Brain microvascular endothelial cell (primary cell): Measurements from ENCODE around the gene MRPS16.

Experiments used
- DNase-seq: peaks from one replicate; pipeline ENCODE4 v3.0.0-alpha.2; 2020
- H3K27ac ChIP-seq: fragments of 250-450 bp; sonication (Bioruptor Pico); 2 replicates; pipeline ENCODE4 v1.5.1; 2020; ENCODE audit warnings: mild to moderate bottlenecking, moderate library complexity
- H3K27me3 ChIP-seq: fragments of 250-450 bp; sonication (Bioruptor Pico); replicated peaks from 2 replicates; pipeline ENCODE4 v1.5.1; 2020; ENCODE audit warnings: mild to moderate bottlenecking
- H3K36me3 ChIP-seq: fragments of 250-450 bp; sonication (Bioruptor Pico); replicated peaks from 2 replicates; pipeline ENCODE4 v1.5.1; 2020; ENCODE audit warnings: mild to moderate bottlenecking
- H3K4me3 ChIP-seq: 2 replicates; pipeline ENCODE4 v1.5.1; 2011; ENCODE audit warnings: low read depth, mild to moderate bottlenecking, control low read depth, low read length, moderate library complexity
- CTCF ChIP-seq: IDR thresholded peaks from 2 replicates; pipeline ENCODE4 v1.5.1; 2011; ENCODE audit warnings: low read depth, mild to moderate bottlenecking, moderate library complexity, low read length, control low read depth, inconsistent platforms; ENCODE audit errors: missing control alignments
- in situ Hi-C: cut with HindIII; loops from 2 replicates; pipeline ENCODE4 v1.10.0; 2017; ENCODE audit warnings: low sequenced_read_pairs, low pct_ligation_motif_present

The MRPS16 gene

GRCh38 chr10:73253225-73253555, 746 bp upstream of the MRPS16 start:
- DNase-seq, result no peak
- in situ Hi-C loops, result no loop called here
- H3K27me3 ChIP-seq, result no peaks in the 10 kb centered on the region
- TF ChIP-seq CTCF, result no peak
- H3K4me3 ChIP-seq, result peak overlapping the region; percentile 98
- peak overlapping the region; percentile 95 for H3K27ac ChIP-seq
- H3K36me3 ChIP-seq, result no peaks in the 10 kb centered on the region

GRCh38 chr10:73251683-73252444, 580 bp downstream of the MRPS16 start:
- no peaks in the 10 kb centered on the region for H3K36me3 ChIP-seq
- H3K4me3 ChIP-seq, result peak overlapping the region; percentile 98
- in situ Hi-C loops, result no loop called here
- no peaks in the 10 kb centered on the region for H3K27me3 ChIP-seq
- no peak for DNase-seq
- H3K27ac ChIP-seq, result peak overlapping the region; percentile 95
- no peak for TF ChIP-seq CTCF

GRCh38 chr10:73248259-73248724, 4.2 kb downstream of the MRPS16 start:
- no peak for TF ChIP-seq CTCF
- no peak overlapping the region for H3K4me3 ChIP-seq
- no peaks in the 10 kb centered on the region for H3K27me3 ChIP-seq
- in situ Hi-C loops, result no loop called here
- H3K27ac ChIP-seq, result no peak overlapping the region
- H3K36me3 ChIP-seq, result peaks cover 8% of the 10 kb centered on the region
- DNase-seq, result no peak

- no peak for TF ChIP-seq CTCF
- in situ Hi-C loops, result no loop called here
- DNase-seq, result no peak
- Histone ChIP-seq H3K36me3 (peaks cover 11% of the 10 kb centered on the region), H3K27me3 (no peaks in the 10 kb centered on the region), H3K27ac (peak overlapping the region; percentile 73), H3K4me3 (peak overlapping the region; percentile 84)
Measured at GRCh38 chr10:73247509-73248258, 4.8 kb downstream of the MRPS16 start.

GRCh38 chr10:73246646-73247508, 5.6 kb downstream of the MRPS16 start, which contains the start of gene DNAJC9:
TSS of gene DNAJC9 (minus strand) at chr10:73247255. CDS start at chr10:73247189, 66 bp downstream.
- no peak for TF ChIP-seq CTCF
- peak; percentile 95 for DNase-seq
- Histone ChIP-seq H3K27me3 (no peaks in the 10 kb centered on the region), H3K27ac (peak within 1 kb of the TSS; percentile 73), H3K36me3 (peaks cover 13% of the 10 kb centered on the region), H3K4me3 (peak within 1 kb of the TSS; percentile 84)
- in situ Hi-C loops, result no loop called here
